Panc1 (cell line): Measurements from ENCODE around the gene PRDM7. TPM values are rescaled to one million over a fixed set of nuclear protein-coding genes. Genes with fewer than 3 reads are reported as not detected.

Experiments used
- ATAC-seq: fragments of 200-7000 bp; cut with Tn5 transposase; 2 replicates; pipeline ENCODE4 v1.9.1; 2020; ENCODE audit warnings: mild to moderate bottlenecking, moderate library complexity
- BruUV-seq: library from RNA; stranded (reverse); fragments of 400-500 nt; replicated peaks from 2 replicates; lab custom pipeline; 2021; lab: Mats Ljungman, UMichigan
- CTCF ChIA-PET: fragments of 300-600 bp; sonication (Branson Sonifier 250); formaldehyde crosslinking; loops from one replicate; lab custom pipeline; 2022; ENCODE audit warnings: antibody characterized with exemption; lab: Charles Lee
- POLR2A ChIA-PET: fragments of 300-600 bp; sonication (Branson Sonifier 250); formaldehyde crosslinking; loops from one replicate; lab custom pipeline; 2022; ENCODE audit warnings: antibody characterized with exemption; lab: Charles Lee
- DNase-seq: peaks from one replicate; pipeline ENCODE4 v3.0.0-alpha.2; 2010; ENCODE audit warnings: low read depth, low spot score
- H3K27ac ChIP-seq: 2 replicates; pipeline ENCODE4 v1.5.1; 2011; ENCODE audit warnings: mild to moderate bottlenecking, low read length, inconsistent platforms
- H3K27me3 ChIP-seq: fragments of 200-500 bp; sonication (Bioruptor generic); 2 replicates; pipeline ENCODE4 v1.6.0; 2014; ENCODE audit warnings: low read length, inconsistent platforms; ENCODE audit not compliant: control insufficient read depth, insufficient read depth
- H3K36me3 ChIP-seq: fragments of 200-500 bp; sonication (Bioruptor generic); 2 replicates; pipeline ENCODE4 v1.5.1; 2014; ENCODE audit warnings: inconsistent platforms, mild to moderate bottlenecking, low read length, moderate library complexity; ENCODE audit not compliant: control insufficient read depth, insufficient read depth
- H3K4me1 ChIP-seq: 2 replicates; pipeline ENCODE4 v1.5.1; 2011; ENCODE audit warnings: inconsistent platforms, mild to moderate bottlenecking, low read length, moderate library complexity; ENCODE audit not compliant: control insufficient read depth, insufficient read depth
- H3K4me3 ChIP-seq, 2 experiments: 2 replicates each; pipeline ENCODE4 v1.5.1; 2011 to 2012; ENCODE audit warnings: low read depth in 2 of 2, low read length in 2 of 2, mild to moderate bottlenecking in 2 of 2, inconsistent platforms in 1 of 2, moderate library complexity in 1 of 2
- H3K9me3 ChIP-seq: fragments of 200-500 bp; sonication (Bioruptor generic); 2 replicates; pipeline ENCODE4 v1.5.1; 2014; ENCODE audit warnings: low read depth, mild to moderate bottlenecking, inconsistent platforms, low read length, moderate library complexity; ENCODE audit not compliant: control insufficient read depth, insufficient read depth
- CTCF ChIP-seq: fragments of 450-650 bp; IDR thresholded peaks from 2 replicates; pipeline ENCODE4 v1.5.1; 2017; ENCODE audit warnings: mild to moderate bottlenecking
- POLR2AphosphoS5 ChIP-seq: IDR thresholded peaks from 2 replicates; pipeline ENCODE4 v1.6.1; 2012; ENCODE audit warnings: mild to moderate bottlenecking, low read depth, low read length, moderate library complexity
- REST ChIP-seq, 2 experiments: IDR thresholded peaks; 2 replicates each; pipeline ENCODE4 v1.6.1; 2011 to 2012; ENCODE audit warnings: low read depth in 2 of 2, control low read depth in 1 of 2, low read length in 1 of 2, mild to moderate bottlenecking in 1 of 2, moderate library complexity in 1 of 2; ENCODE audit not compliant: insufficient read depth in 1 of 2
- SIN3A ChIP-seq: IDR thresholded peaks from 2 replicates; pipeline ENCODE4 v1.6.1; 2012; ENCODE audit warnings: low read depth, mild to moderate bottlenecking, low read length, moderate library complexity, borderline replicate concordance; ENCODE audit not compliant: insufficient read depth
- TCF7L2 ChIP-seq: IDR thresholded peaks from 2 replicates; pipeline ENCODE4 v1.6.1; 2011; ENCODE audit warnings: mild to moderate bottlenecking, low read depth, low read length, inconsistent platforms
- in situ Hi-C: cut with HindIII; loops from 2 replicates; pipeline ENCODE4 v1.10.0; 2016; ENCODE audit warnings: low sequenced_read_pairs, low pct_unique_long_range_greater_than_20kb
- intact Hi-C: fragments of 100-400 bp; cut with micrococcal nuclease; formaldehyde crosslinking; loops from one replicate; pipeline ENCODE4 v1.10.0; 2022; ENCODE audit not compliant: unreplicated experiment
- total RNA-seq: library from RNA; stranded (reverse); gene quantifications from one replicate; pipeline ENCODE4 v1.2.1, GENCODE V29; 2021; ENCODE audit not compliant: unreplicated experiment

Gene PRDM7
- total RNA-seq, 1 experiment from 2014 or later = not detected

GRCh38 chr16:90044111-90044551, 33.0 kb downstream of the PRDM7 start:
- no peaks in the 10 kb centered on the region for H3K9me3 ChIP-seq
- intact Hi-C loops = no loop called here
- no peaks in the 10 kb centered on the region for H3K36me3 ChIP-seq
- no peak overlapping the region for H3K4me3 ChIP-seq
- H3K27ac ChIP-seq = no peak overlapping the region
- ChIA-PET CTCF (no interaction called here), POLR2A (no interaction called here)
- peaks cover 5% of the 10 kb centered on the region for H3K4me1 ChIP-seq
- ATAC-seq = peak; percentile 44
- in situ Hi-C loops = no loop called here
- TF ChIP-seq POLR2AphosphoS5 (no peak), SIN3A (no peak), REST (IDR thresholded peaks at IDR 0.05; ENCODE audit: insufficient read depth in 1 of 2, low read depth in 2 of 2, low read length in 1 of 2) (no peak), CTCF (no peak), TCF7L2 (no peak)
- BruUV-seq = no TSS peak
- H3K27me3 ChIP-seq = no peaks in the 10 kb centered on the region
- no peak for DNase-seq

GRCh38 chr16:90043526-90043925, 33.6 kb downstream of the PRDM7 start:
- Histone ChIP-seq H3K36me3 (no peaks in the 10 kb centered on the region), H3K4me3 (no peak overlapping the region), H3K9me3 (no peaks in the 10 kb centered on the region), H3K4me1 (peaks cover 5% of the 10 kb centered on the region), H3K27me3 (no peaks in the 10 kb centered on the region), H3K27ac (no peak overlapping the region)
- DNase-seq = no peak
- ChIA-PET POLR2A (no interaction called here), CTCF (no interaction called here)
- no TSS peak for BruUV-seq
- intact Hi-C loops = no loop called here
- ATAC-seq = no peak
- no peak for TF ChIP-seq POLR2AphosphoS5
- TF ChIP-seq REST (IDR thresholded peaks at IDR 0.05; ENCODE audit: insufficient read depth in 1 of 2, low read depth in 2 of 2, low read length in 1 of 2) = no peak
- no peak for TF ChIP-seq SIN3A
- TF ChIP-seq CTCF = no peak
- TF ChIP-seq TCF7L2 = no peak
- in situ Hi-C loops = no loop called here
